Epithelial cell of esophagus (primary cell): ENCODE measurements around the gene ABCA10.

Experiments
- DNase-seq: peaks from one replicate; pipeline ENCODE4 v3.0.0; 2010; ENCODE audit warnings: low read depth
- H3K4me3 ChIP-seq: 2 replicates; pipeline ENCODE4 v1.5.1; 2011; ENCODE audit warnings: mild to moderate bottlenecking, low read length, control low read depth
- TF ChIP-seq, protein P1 (sequence below): IDR thresholded peaks from 2 replicates; pipeline ENCODE4 v1.5.1; 2011; ENCODE audit warnings: low read depth, mild to moderate bottlenecking, low read length, control low read depth, inconsistent platforms; ENCODE audit not compliant: insufficient read depth; ENCODE audit errors: missing control alignments

Gene ABCA10

GRCh38 chr17:69103557-69104233 is 124.9 kb downstream of the ABCA10 start:
- H3K4me3 ChIP-seq, result no peak overlapping the region
- TF ChIP-seq, protein P1, sequence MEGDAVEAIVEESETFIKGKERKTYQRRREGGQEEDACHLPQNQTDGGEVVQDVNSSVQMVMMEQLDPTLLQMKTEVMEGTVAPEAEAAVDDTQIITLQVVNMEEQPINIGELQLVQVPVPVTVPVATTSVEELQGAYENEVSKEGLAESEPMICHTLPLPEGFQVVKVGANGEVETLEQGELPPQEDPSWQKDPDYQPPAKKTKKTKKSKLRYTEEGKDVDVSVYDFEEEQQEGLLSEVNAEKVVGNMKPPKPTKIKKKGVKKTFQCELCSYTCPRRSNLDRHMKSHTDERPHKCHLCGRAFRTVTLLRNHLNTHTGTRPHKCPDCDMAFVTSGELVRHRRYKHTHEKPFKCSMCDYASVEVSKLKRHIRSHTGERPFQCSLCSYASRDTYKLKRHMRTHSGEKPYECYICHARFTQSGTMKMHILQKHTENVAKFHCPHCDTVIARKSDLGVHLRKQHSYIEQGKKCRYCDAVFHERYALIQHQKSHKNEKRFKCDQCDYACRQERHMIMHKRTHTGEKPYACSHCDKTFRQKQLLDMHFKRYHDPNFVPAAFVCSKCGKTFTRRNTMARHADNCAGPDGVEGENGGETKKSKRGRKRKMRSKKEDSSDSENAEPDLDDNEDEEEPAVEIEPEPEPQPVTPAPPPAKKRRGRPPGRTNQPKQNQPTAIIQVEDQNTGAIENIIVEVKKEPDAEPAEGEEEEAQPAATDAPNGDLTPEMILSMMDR, result no peak
- DNase-seq, result no peak

GRCh38 chr17:69098625-69099024 is 130.0 kb downstream of the ABCA10 start:
- DNase-seq, result no peak
- TF ChIP-seq, protein P1, result no peak
- no peak overlapping the region for H3K4me3 ChIP-seq
